ENCODE data around the gene OR5AS1.
"Not testable (repeated sequence)": the region's sequence is repeated elsewhere in the genome, so short reads cannot be mapped to it uniquely, and the experiment has no call there.

The OR5AS1 gene

GRCh38 chr11:56027354-56027753, at the start of gene OR5AS1:
Gene OR5AS1, plus strand, starts transcription at chr11:56027654. Its CDS starts 2,765 bp downstream, at chr11:56030419.
- no peak for DNase-seq (ENCODE audit: low read depth in 2 of 3, low spot score in 2 of 3)

- no peak for DNase-seq (ENCODE audit: low read depth in 2 of 3, low spot score in 2 of 3)
Measured at GRCh38 chr11:55994525-55994924, 32.9 kb upstream of the OR5AS1 start, which contains the start of gene OR5F1. Gene OR5F1, minus strand, starts transcription at chr11:55994625. Its CDS starts 0 bp downstream, at chr11:55994625.

- no peak for DNase-seq (ENCODE audit: low read depth in 2 of 3, low spot score in 2 of 3)
Measured at GRCh38 chr11:56010716-56011115, 16.7 kb upstream of the OR5AS1 start.

GRCh38 chr11:56013805-56014204, 13.6 kb upstream of the OR5AS1 start:
- no peak for DNase-seq (ENCODE audit: low read depth in 2 of 3, low spot score in 2 of 3)

GRCh38 chr11:56045538-56045937, 18.1 kb downstream of the OR5AS1 start:
- DNase-seq (ENCODE audit: low read depth in 2 of 3, low spot score in 2 of 3), result no peak

GRCh38 chr11:56048480-56048879, 21.0 kb downstream of the OR5AS1 start:
- DNase-seq (ENCODE audit: low read depth in 2 of 3, low spot score in 2 of 3), result no peak

GRCh38 chr11:56049487-56049886, 22.0 kb downstream of the OR5AS1 start:
- DNase-seq (ENCODE audit: low read depth in 2 of 3, low spot score in 2 of 3), result no peak

GRCh38 chr11:56056366-56056765, 28.9 kb downstream of the OR5AS1 start:
- DNase-seq (ENCODE audit: low read depth in 2 of 3, low spot score in 2 of 3), result not testable (repeated sequence)

GRCh38 chr11:56057661-56058237, 30.3 kb downstream of the OR5AS1 start:
- not testable (repeated sequence) for DNase-seq (ENCODE audit: low read depth in 2 of 3, low spot score in 2 of 3)

GRCh38 chr11:56058260-56058780, 30.9 kb downstream of the OR5AS1 start:
- not testable (repeated sequence) for DNase-seq (ENCODE audit: low read depth in 2 of 3, low spot score in 2 of 3)

- DNase-seq (ENCODE audit: low read depth in 2 of 3, low spot score in 2 of 3), result no peak
Measured at GRCh38 chr11:56066980-56067379, 39.5 kb downstream of the OR5AS1 start.

Measured in activated CD8-positive, alpha-beta memory T cell treated with anti-CD3 and anti-CD28 coated beads for 48 hours (primary cell).